ENCODE data around the gene MLIP.

The MLIP gene

GRCh38 chr6:54289426-54289825 lies 178.2 kb downstream of the MLIP start:
- no peak for DNase-seq

- DNase-seq = no peak
These were observed 179.9 kb downstream of the MLIP start for GRCh38 chr6:54291146-54291545.

GRCh38 chr6:54291738-54292137 lies 180.5 kb downstream of the MLIP start:
- DNase-seq = no peak

- DNase-seq = no peak
These were observed 183.8 kb downstream of the MLIP start for GRCh38 chr6:54294965-54295532.

- no peak for DNase-seq
These were observed 188.5 kb downstream of the MLIP start for GRCh38 chr6:54299542-54300269.

GRCh38 chr6:54301770-54302169 lies 190.5 kb downstream of the MLIP start:
- DNase-seq = no peak

GRCh38 chr6:54307439-54307910 lies 196.2 kb downstream of the MLIP start:
- no peak for DNase-seq

- no peak for DNase-seq
These were observed 197.2 kb downstream of the MLIP start, which contains the start of gene TINAG for GRCh38 chr6:54308289-54308985. Gene TINAG, plus strand, starts transcription at chr6:54308441. Its CDS starts 110 bp downstream, at chr6:54308551.

GRCh38 chr6:54308986-54309315 lies 197.7 kb downstream of the MLIP start:
- DNase-seq = no peak

- no peak for DNase-seq
These were observed 199.3 kb downstream of the MLIP start for GRCh38 chr6:54310377-54311152.

- DNase-seq = no peak
These were observed 204.4 kb downstream of the MLIP start for GRCh38 chr6:54315656-54316055.

Measured in femur (tissue), 1 donor.